ENCODE measurements around the gene ZSCAN12.

Gene ZSCAN12

DNA sequence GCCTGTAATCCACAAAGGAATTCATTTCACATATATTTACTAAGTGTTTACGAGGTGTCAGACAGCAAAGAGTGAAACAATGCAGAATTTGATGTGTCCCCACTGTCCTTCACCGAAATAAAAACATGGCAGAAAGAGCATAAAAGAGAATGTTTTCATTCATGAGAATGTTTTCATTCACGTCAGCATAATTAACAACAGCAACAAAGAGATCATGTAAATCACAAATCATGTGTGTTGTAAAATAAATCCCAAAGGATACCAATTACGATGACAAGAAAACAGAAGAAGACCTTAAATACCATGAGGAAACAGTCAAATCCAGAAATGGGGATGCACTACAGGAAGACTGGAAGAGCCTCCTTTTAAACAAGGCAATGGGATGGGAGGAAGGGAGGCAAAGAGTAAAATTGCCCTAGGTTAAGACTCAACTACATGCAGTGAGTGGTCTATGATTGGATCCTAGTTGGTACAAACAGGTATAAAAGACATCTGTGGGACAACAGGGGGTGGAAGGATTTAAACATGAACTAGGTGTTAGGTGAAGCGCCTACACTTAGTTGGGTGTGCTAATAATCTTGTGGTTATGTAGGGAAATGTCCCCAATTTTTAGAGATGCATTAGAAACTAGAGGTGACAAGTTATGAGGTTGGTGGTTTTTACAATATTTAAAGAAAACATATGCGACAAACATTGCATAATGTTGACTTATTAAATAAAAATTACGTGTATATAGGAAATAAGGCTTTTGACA lies 65.1 kb downstream of the ZSCAN12 start:
- no peak overlapping the region for H3K4me3 ChIP-seq (ENCODE audit: low read depth, low read length)
- TF ChIP-seq, protein P1, sequence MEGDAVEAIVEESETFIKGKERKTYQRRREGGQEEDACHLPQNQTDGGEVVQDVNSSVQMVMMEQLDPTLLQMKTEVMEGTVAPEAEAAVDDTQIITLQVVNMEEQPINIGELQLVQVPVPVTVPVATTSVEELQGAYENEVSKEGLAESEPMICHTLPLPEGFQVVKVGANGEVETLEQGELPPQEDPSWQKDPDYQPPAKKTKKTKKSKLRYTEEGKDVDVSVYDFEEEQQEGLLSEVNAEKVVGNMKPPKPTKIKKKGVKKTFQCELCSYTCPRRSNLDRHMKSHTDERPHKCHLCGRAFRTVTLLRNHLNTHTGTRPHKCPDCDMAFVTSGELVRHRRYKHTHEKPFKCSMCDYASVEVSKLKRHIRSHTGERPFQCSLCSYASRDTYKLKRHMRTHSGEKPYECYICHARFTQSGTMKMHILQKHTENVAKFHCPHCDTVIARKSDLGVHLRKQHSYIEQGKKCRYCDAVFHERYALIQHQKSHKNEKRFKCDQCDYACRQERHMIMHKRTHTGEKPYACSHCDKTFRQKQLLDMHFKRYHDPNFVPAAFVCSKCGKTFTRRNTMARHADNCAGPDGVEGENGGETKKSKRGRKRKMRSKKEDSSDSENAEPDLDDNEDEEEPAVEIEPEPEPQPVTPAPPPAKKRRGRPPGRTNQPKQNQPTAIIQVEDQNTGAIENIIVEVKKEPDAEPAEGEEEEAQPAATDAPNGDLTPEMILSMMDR (IDR thresholded peaks at IDR 0.05; ENCODE audit: low read depth, low read length) = no peak

DNA sequence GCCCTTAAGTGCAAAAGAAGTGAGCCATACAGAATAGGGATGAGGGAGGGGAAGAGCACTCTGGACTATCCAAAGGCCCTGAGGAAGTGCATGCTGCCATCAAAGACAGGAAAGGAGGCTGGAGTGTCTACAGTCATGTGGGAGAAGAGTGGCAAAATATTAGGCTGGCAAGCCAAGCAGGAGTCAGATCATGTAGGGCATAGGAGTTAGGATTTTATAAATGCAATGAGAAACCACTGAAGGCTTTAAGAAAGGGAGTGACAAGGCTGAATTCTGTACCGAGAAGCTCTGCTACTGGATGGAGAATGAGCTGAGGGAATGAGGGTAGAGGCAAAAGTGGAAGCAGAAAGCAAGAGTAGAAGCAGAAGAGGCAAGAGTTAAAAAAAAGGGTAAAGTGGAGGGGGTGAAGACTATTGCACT lies 65.9 kb downstream of the ZSCAN12 start:
- H3K4me3 ChIP-seq (ENCODE audit: low read depth, low read length) = no peak overlapping the region
- TF ChIP-seq, protein P1 (IDR thresholded peaks at IDR 0.05; ENCODE audit: low read depth, low read length) = no peak

DNA sequence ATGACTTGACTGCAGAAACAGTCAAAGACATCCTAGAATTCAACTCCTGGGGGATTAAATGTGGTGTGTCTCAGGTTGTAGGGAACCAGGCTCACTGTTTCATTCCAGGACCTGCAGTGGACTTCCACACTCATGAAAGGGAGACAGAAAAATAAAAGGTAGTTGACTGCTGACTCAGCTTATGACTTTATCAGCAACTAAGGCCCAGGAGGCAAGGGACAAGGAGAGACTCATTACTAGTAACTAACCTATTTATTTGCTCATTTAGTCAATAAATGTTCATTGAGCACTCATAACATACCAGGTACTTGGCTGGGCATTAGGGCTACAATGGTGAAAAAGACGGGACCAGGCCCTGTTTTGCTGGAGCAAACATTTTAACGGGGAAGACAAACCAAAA lies 66.5 kb downstream of the ZSCAN12 start:
- TF ChIP-seq, protein P1 (IDR thresholded peaks at IDR 0.05; ENCODE audit: low read depth, low read length) = no peak
- no peak overlapping the region for H3K4me3 ChIP-seq (ENCODE audit: low read depth, low read length)

DNA sequence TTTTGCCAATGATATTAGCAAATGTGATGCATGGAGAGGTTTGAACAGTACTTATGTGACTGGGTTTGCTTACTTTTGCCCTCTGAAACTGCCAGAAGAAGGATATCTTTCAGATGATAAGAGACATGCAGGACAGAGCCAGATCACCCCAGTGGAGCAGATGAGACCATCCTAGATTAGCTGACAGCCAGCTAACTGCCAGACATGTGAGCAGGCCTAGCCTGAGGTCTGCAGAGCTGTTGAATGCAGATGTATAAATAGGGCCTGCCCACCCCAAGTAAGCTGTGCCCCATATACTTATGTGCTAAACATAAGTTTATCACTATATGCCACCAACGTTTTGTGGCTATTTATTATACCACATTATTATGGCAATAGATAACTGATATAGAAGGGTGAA lies 69.5 kb downstream of the ZSCAN12 start:
- H3K4me3 ChIP-seq (ENCODE audit: low read depth, low read length) = no peak overlapping the region
- TF ChIP-seq, protein P1 (IDR thresholded peaks at IDR 0.05; ENCODE audit: low read depth, low read length) = no peak

Measured in WI38 (cell line).